IPS DF 4.7 (cell line): ENCODE results near the gene SMIM36.
A peak's percentile ranks its signal among the peaks of the same experiment; 100 is the strongest.
"Not testable (repeated sequence)": the region's sequence is repeated elsewhere in the genome, so short reads cannot be mapped to it uniquely, and the experiment has no call there.

Experiments
- DNase-seq: peaks from one replicate; pipeline ENCODE4 v3.0.0-alpha.2; 2013; ENCODE audit warnings: low spot score; ENCODE audit errors: extremely low read depth

The SMIM36 gene

GRCh38 chr17:55507669-55508068, 3.6 kb downstream of the SMIM36 start:
- DNase-seq = not testable (repeated sequence)

DNA sequence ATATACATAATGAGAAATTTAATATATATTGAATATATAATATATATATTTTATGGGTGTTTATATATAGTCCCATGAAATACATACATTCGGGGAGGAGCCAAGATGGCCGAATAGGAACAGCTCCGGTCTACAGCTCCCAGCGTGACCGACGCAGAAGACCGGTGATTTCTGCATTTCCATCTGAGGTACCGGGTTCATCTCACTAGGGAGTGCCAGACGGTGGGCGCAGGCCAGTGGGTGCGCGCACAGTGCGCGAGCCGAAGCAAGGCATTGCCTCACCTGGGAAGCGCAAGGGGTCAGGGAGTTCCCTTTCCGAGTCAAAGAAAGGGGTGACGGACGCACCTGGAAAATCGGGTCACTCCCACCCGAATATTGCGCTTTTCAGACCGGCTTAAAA, 9.6 kb downstream of the SMIM36 start:
- DNase-seq = not testable (repeated sequence)

DNA sequence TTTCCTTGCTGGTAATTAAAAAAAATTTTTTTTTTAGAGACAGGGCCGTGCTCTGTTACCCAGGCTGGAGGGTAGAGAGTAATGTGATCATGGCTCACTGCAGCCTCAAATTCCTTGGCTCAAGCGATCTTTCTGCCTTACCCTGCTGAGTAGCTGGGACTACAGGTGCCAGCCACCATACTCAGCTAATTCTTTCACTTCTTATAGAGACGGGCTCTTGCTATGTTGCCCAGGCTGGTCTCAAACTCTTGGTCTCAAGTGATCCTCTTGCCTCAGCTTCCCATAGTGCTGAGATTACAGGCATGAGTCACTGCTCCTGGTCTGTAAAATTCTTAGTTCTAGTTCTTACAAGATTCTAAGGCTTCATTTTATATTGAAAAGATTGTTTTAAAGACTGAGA, 11.1 kb downstream of the SMIM36 start:
- DNase-seq = no peak

GRCh38 chr17:55496094-55496881, 15.0 kb downstream of the SMIM36 start:
- no peak for DNase-seq

- no peak for DNase-seq
These were observed 16.0 kb downstream of the SMIM36 start for GRCh38 chr17:55495239-55495638.

- no peak for DNase-seq
These were observed 18.4 kb downstream of the SMIM36 start for GRCh38 chr17:55492781-55493341.

DNA sequence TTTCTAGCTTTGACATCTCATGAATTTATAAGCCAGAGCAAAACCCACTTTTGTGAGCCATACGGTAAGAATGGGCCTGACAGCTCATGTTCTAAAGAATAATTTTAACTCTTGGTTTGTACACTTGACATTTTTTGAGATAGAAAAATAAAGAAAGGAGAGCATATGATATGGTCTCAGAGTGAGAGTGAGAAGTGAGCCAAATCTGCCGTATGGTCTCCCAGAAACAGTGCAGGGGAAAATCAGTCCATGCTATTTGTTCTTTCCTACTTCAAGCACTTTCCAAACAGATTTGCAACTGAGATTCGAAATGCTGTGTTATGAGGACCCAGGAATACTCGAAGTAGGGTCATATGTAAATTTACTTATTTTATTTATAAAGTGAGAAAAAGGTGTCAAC, 20.9 kb downstream of the SMIM36 start:
- DNase-seq = no peak

DNA sequence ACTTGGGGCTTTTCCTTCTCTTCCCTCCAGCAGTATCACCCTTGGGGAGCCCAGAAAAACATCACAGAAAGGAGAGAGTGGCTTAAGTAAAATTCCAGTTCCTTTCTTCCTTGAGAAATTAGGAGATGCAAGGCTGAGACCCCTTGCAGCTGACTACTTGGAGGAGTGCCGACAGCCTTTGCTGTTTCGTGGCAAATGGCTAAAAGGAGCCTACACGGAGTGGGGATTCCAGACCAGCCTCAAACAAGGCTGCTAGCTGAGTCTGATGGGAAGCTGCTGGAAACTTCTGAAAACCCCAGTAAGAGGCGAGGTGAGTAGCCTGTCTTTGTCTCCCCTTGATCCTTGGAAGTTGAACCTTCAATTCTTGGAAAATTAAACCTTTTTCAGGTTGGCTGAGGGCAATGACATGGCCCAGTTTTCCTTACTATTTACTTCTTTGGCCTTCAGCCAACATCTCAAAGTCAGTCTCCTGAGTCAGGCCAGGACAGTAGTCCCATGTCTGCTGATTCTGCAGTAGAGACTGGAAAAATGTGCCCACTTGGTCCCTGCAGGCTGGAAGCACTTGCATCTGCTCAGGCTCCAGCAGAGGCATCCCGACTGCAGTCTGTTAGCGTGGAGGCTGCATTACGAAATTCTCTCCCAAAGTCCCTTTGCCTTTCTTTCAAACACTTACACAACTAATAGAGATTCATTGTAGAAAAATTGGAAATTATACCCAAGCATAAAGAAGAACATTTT, 23.4 kb downstream of the SMIM36 start:
- no peak for DNase-seq

- DNase-seq = no peak
These were observed 26.7 kb downstream of the SMIM36 start for GRCh38 chr17:55484575-55484974.

DNA sequence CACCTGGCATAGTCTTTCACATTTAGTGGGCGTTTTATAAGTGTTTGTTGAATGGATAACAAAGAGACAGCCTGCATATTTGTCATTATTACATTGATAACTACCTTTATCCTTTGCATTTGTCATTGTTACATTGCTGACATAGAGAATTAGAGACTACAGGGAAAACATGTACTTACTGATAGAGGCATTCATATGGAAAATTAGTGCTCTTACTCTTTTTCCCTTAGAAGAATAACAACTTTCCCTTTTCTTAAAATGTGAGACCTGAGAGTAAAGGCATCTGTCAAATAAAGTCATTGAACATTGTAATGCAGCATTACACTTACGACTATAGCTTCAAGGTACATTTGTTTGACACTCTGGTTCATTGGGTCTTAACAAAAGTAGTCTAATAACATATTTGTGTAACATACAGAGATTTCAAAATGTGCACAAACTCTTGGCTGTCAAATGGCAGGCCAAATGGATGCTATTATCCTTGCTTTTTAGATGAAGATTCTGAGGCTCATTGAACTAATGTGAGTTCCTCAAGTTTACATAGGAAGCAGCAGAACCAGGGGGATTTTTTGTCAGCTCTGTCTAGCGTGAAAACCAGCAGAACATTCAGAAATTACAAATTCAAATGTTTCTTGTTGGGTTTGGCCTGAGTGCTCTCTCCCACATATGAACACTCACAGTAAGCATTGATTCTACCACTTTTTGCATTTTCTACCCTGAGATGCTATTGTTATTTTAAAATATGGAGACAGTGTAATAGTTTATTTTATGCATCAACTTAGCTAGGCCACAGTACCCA, 28.5 kb downstream of the SMIM36 start:
- DNase-seq = no peak

- DNase-seq = no peak
These were observed 30.5 kb downstream of the SMIM36 start for GRCh38 chr17:55480631-55481315.

DNA sequence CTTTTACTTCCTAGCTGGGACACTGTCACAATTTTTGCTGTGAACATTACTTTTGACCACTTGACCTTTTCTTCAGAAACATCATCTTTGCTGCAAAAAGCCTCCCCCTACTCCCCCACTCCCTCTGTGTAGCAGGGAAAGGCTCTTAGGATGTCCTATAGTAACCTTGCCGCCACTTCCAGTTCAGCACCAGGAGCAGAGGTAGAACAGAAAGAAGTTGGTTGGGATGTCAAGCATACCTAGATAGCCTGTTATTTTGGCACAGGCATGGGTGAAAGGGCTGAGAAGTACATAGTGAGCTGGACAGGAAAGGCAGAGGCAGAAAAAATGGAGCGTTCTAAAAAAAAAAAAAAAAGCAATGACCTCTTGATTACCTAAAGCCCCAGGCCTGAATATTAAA, 31.3 kb downstream of the SMIM36 start:
- DNase-seq = no peak

DNA sequence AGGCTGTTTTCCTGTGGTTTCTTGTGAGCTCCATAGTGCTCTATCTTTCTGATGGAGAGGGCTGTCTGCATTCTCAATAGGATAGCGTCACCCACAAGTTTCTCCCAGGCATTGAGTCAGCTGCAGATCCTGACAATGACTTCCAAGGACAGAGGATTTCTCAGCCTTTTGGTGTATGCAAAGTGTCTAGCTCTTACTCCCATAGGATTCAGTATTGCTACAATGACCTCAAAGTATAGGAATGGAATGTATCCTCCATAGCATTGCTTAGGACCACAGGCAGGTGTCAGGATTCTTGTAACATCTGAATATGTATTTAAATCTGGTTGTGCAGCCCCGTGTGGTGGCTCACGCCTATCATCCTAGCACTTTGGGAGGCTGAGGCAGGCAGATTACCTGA, 32.3 kb downstream of the SMIM36 start:
- no peak for DNase-seq

DNA sequence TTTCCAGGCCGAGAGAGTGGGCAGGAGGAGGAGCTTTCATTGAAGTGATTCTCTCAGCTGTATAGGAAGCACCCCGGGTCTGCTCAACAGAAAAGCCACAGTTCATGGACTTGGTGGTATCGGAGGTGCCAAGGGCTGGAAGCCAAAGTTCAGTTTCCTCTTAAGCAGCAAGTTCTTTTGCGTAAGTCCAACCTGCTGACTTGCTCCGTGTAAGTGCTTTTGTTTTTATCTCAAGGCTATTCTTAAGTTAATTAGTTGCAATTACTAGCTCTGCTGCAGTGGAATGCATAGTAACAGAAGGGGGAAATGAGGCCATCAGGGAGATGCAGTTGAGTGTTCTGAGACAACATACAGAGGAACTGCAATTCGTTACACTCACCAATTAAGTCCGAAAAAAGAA, 44.6 kb downstream of the SMIM36 start:
- DNase-seq = peak; percentile 62

DNA sequence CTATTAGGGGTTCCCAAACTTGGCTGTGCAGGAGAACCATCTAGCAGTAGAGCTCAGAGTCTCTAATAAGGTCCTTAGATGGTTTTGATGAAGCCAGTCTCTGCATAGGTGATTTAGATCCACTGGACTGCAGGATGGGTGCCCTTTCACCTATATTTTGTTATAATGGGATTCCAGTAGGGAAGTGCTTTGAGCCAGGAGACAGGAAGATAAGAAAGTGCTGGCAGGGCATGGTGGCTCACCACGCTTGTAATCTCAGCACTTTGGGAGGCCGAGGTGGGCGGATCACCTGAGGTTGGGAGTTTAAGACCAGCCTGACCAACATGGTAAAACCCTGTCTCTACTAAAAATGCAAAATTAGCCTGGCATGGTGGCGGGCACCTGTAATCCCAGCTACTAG, 45.5 kb downstream of the SMIM36 start:
- DNase-seq = not testable (repeated sequence)

GRCh38 chr17:55463600-55463999, 47.7 kb downstream of the SMIM36 start:
- DNase-seq = no peak

DNA sequence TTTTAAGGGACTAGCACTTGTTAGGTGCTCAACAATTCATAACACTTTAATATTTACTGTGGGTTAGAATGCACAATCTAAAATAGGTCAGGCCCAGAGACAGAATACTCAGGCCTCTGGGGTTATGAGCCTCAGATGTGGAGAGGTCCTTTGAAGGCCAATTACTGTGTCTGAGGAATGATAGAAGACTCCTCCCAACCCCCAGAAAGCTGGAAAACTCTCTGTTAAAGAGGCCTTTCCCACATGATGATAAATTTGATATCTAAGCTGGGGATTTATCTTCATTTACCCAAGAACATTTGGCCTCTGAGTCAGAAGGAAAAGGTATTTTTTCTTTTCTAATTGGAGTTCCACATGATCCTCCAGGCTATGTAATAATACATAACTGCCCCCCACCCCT, 48.5 kb downstream of the SMIM36 start:
- no peak for DNase-seq

DNA sequence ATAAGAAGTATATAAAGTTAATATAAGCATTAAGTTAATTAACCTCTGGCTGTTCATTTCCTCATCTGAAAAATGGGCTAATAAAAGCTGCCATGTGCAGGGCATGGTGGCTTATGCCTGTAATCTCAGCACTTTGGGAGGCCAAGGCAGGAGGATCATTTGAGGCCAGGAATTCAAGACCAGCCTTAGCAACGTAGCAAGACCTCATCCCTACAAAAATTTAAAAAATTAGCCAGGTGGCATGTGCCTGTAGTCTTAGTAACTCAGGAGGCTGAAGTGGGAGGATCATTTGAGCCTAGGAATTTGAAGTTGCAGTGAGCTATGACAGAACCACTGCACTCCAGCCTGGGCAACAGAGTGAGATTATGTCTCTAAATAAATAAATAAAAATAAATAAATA, 49.0 kb downstream of the SMIM36 start:
- no peak for DNase-seq

GRCh38 chr17:55458978-55459377, 52.3 kb downstream of the SMIM36 start:
- DNase-seq = no peak

- DNase-seq = no peak
These were observed 52.9 kb downstream of the SMIM36 start for GRCh38 chr17:55458287-55458900.
